NT2/D1 (cell line): Measurements from ENCODE around the gene SUMO3.

ENCODE experiments used
- DNase-seq: peaks from one replicate; pipeline ENCODE4 v3.0.0-alpha.2; 2011; ENCODE audit warnings: low read depth, low spot score
- H3K27me3 ChIP-seq: 2 replicates; pipeline ENCODE4 v1.6.0; 2011; ENCODE audit warnings: mild to moderate bottlenecking; ENCODE audit not compliant: insufficient read length, insufficient read depth
- H3K36me3 ChIP-seq: 2 replicates; pipeline ENCODE4 v1.6.1; 2011; ENCODE audit warnings: mild to moderate bottlenecking, low read length, mixed read lengths; ENCODE audit not compliant: insufficient read depth, insufficient read length
- H3K4me1 ChIP-seq: 2 replicates; pipeline ENCODE4 v1.5.1; 2011; ENCODE audit not compliant: insufficient read depth, insufficient read length
- H3K4me3 ChIP-seq: 2 replicates; pipeline ENCODE4 v1.5.1; 2011; ENCODE audit warnings: low read depth; ENCODE audit not compliant: insufficient read length
- H3K9ac ChIP-seq: 2 replicates; pipeline ENCODE4 v1.6.0; 2011; ENCODE audit warnings: low read depth; ENCODE audit not compliant: insufficient read length
- H3K9me3 ChIP-seq: 2 replicates; pipeline ENCODE4 v1.5.1; 2011; ENCODE audit warnings: mild to moderate bottlenecking, low read length; ENCODE audit not compliant: insufficient read depth
- SUZ12 ChIP-seq: IDR thresholded peaks from 2 replicates; pipeline ENCODE4 v1.6.1; 2011; ENCODE audit not compliant: insufficient read length, insufficient read depth; ENCODE audit errors: extremely low read depth
- YY1 ChIP-seq: IDR thresholded peaks from 2 replicates; pipeline ENCODE4 v1.6.1; 2011; ENCODE audit not compliant: insufficient read length, insufficient read depth
- ZNF274 ChIP-seq: IDR thresholded peaks from 2 replicates; pipeline ENCODE4 v1.6.1; 2011; ENCODE audit warnings: mild to moderate bottlenecking, low read depth, low read length

SUMO3 gene

GRCh38 chr21:44857127-44857892 is 39.4 kb upstream of the SUMO3 start:
- TF ChIP-seq ZNF274 (no peak), SUZ12 (no peak)
- H3K27me3 ChIP-seq: no peaks in the 10 kb centered on the region
- H3K9ac ChIP-seq: no peak overlapping the region
- no peak overlapping the region for H3K4me3 ChIP-seq
- H3K4me1 ChIP-seq: peaks cover 12% of the 10 kb centered on the region
- H3K36me3 ChIP-seq: peaks cover 93% of the 10 kb centered on the region
- DNase-seq: no peak
- no peaks in the 10 kb centered on the region for H3K9me3 ChIP-seq

- no peak for DNase-seq
- Histone ChIP-seq H3K9ac (no peak overlapping the region), H3K27me3 (no peaks in the 10 kb centered on the region), H3K36me3 (peaks cover 93% of the 10 kb centered on the region), H3K4me1 (peaks cover 3% of the 10 kb centered on the region), H3K9me3 (no peaks in the 10 kb centered on the region), H3K4me3 (no peak overlapping the region)
- TF ChIP-seq YY1 (no peak), ZNF274 (no peak), SUZ12 (no peak)
Measured at GRCh38 chr21:44856131-44856530, 38.3 kb upstream of the SUMO3 start.

- Histone ChIP-seq H3K4me1 (peaks cover 2% of the 10 kb centered on the region), H3K27me3 (no peaks in the 10 kb centered on the region), H3K9ac (no peak overlapping the region), H3K9me3 (no peaks in the 10 kb centered on the region), H3K4me3 (no peak overlapping the region), H3K36me3 (peaks cover 95% of the 10 kb centered on the region)
- no peak for TF ChIP-seq YY1
- TF ChIP-seq ZNF274: no peak
- TF ChIP-seq SUZ12: no peak
- DNase-seq: no peak
Measured at GRCh38 chr21:44855572-44855971, 37.7 kb upstream of the SUMO3 start.

- no peak for TF ChIP-seq SUZ12
- TF ChIP-seq ZNF274: no peak
- no peak for TF ChIP-seq YY1
- DNase-seq: no peak
- H3K27me3 ChIP-seq: no peaks in the 10 kb centered on the region
- no peaks in the 10 kb centered on the region for H3K9me3 ChIP-seq
- peaks cover 97% of the 10 kb centered on the region for H3K36me3 ChIP-seq
- H3K4me3 ChIP-seq: no peak overlapping the region
- H3K4me1 ChIP-seq: peaks cover 2% of the 10 kb centered on the region
- no peak overlapping the region for H3K9ac ChIP-seq
Measured at GRCh38 chr21:44854664-44855446, 37.0 kb upstream of the SUMO3 start.

- H3K4me1 ChIP-seq: peaks cover 2% of the 10 kb centered on the region
- DNase-seq: no peak
Measured at GRCh38 chr21:44854391-44854663, 36.5 kb upstream of the SUMO3 start.

GRCh38 chr21:44853601-44854390 is 35.9 kb upstream of the SUMO3 start:
- Histone ChIP-seq H3K36me3 (peaks cover 97% of the 10 kb centered on the region), H3K4me3 (no peak overlapping the region), H3K9ac (no peak overlapping the region), H3K27me3 (no peaks in the 10 kb centered on the region), H3K9me3 (no peaks in the 10 kb centered on the region), H3K4me1 (peaks cover 2% of the 10 kb centered on the region)
- TF ChIP-seq ZNF274 (no peak), YY1 (no peak), SUZ12 (no peak)
- DNase-seq: no peak

More at GRCh38 chr21:44854391-44854663, 36.5 kb upstream of the SUMO3 start:
- peaks cover 97% of the 10 kb centered on the region for H3K36me3 ChIP-seq
- no peak overlapping the region for H3K9ac ChIP-seq
- no peaks in the 10 kb centered on the region for H3K27me3 ChIP-seq
- H3K4me3 ChIP-seq: no peak overlapping the region
- H3K9me3 ChIP-seq: no peaks in the 10 kb centered on the region
- no peak for TF ChIP-seq ZNF274
- no peak for TF ChIP-seq YY1
- no peak for TF ChIP-seq SUZ12
